ENCODE results near the gene EP400.

The EP400 gene

DNA sequence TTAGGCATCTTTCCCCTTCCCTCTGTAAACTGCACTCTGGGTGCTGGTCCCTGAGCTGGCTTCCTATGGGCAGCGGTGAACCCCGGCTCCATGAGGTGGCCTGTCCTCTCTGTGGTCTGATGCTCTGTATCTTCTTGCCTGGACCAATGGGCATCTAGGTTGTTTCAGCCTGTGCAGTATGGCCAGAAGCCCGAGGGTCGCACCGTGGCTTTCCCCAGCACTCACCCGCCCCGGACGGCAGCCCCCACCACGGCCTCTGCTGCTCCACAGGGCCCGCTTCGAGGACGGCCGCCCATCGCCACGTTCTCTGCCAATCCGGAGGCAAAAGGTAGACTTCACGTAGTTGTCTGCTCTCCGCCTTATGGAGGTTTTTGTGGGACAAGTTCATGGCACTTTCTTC lies 70.1 kb downstream of the EP400 start:
- TF ChIP-seq EZH2 (IDR thresholded peaks at IDR 0.05) (no peak), FOXP2 (optimal IDR thresholded peaks at IDR 0.05; ENCODE audit: control extremely low read depth, extremely low read length, insufficient read depth) (no peak), POLR2AphosphoS5 (IDR thresholded peaks at IDR 0.05; ENCODE audit: borderline replicate concordance, low read depth, low read length) (no peak)
- no peak for DNase-seq (ENCODE audit: low read depth, low spot score)
- no peak overlapping the region for H3K9ac ChIP-seq (ENCODE audit: insufficient read length)
- H3K27ac ChIP-seq, result no peak overlapping the region
- no peaks in the 10 kb centered on the region for H3K9me3 ChIP-seq (ENCODE audit: low read depth, low read length)
- no peak overlapping the region for H3K4me3 ChIP-seq
- peaks cover 59% of the 10 kb centered on the region for H3K36me3 ChIP-seq (ENCODE audit: insufficient read depth, low read length)

- DNase-seq (ENCODE audit: low read depth, low spot score), result no peak
- no peak overlapping the region for H3K9ac ChIP-seq (ENCODE audit: insufficient read length)
- TF ChIP-seq EZH2 (IDR thresholded peaks at IDR 0.05) (no peak), FOXP2 (optimal IDR thresholded peaks at IDR 0.05; ENCODE audit: control extremely low read depth, extremely low read length, insufficient read depth) (no peak), POLR2AphosphoS5 (IDR thresholded peaks at IDR 0.05; ENCODE audit: borderline replicate concordance, low read depth, low read length) (no peak)
- H3K4me3 ChIP-seq, result no peak overlapping the region
- peaks cover 62% of the 10 kb centered on the region for H3K36me3 ChIP-seq (ENCODE audit: insufficient read depth, low read length)
- H3K27ac ChIP-seq, result no peak overlapping the region
- H3K9me3 ChIP-seq (ENCODE audit: low read depth, low read length), result no peaks in the 10 kb centered on the region
Measured at GRCh38 chr12:132020292-132020691, 70.5 kb downstream of the EP400 start.

DNA sequence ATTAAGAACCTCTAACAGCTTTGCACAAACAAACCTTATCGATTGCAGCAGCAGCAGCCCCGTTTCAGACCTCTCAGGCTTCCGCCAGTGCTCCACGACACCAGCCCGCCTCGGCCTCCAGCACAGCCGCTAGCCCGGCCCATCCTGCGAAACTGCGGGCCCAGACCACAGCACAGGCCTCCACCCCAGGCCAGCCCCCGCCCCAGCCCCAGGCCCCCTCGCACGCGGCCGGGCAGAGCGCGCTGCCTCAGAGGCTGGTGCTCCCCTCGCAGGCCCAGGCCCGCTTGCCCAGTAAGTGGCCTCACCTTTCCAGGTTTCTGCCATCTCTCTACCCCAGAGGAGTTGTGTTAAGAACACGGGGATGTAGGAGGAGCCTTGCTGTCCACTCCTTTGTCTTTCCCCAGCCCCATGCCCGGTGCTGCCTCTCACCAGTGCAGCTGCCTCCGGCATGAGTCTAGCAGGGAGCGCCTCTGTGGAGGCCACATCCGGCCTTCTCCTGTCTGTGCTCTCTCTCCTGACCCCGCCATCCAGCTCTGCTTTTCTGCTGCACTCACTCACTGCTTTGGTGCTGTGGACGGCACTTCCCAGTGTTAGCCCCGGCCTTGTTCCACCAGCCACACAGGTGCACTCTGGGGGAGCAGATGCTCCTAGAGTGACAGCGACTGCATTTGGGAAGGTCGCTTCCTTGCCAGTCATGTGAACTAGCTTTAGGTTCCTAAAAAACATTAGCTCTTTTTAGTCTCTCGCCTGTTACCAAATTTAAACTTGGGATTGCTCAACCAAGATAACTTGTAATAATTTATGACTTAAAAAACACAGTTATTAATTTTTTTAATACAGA lies 71.5 kb downstream of the EP400 start:
- Histone ChIP-seq H3K9me3 (ENCODE audit: low read depth, low read length) (no peaks in the 10 kb centered on the region), H3K36me3 (ENCODE audit: insufficient read depth, low read length) (peaks cover 72% of the 10 kb centered on the region), H3K9ac (ENCODE audit: insufficient read length) (no peak overlapping the region), H3K4me3 (no peak overlapping the region), H3K27ac (no peak overlapping the region)
- no peak for DNase-seq (ENCODE audit: low read depth, low spot score)
- no peak for TF ChIP-seq POLR2AphosphoS5 (IDR thresholded peaks at IDR 0.05; ENCODE audit: borderline replicate concordance, low read depth, low read length)
- TF ChIP-seq EZH2 (IDR thresholded peaks at IDR 0.05), result no peak
- TF ChIP-seq FOXP2 (optimal IDR thresholded peaks at IDR 0.05; ENCODE audit: control extremely low read depth, extremely low read length, insufficient read depth), result no peak

GRCh38 chr12:132021965-132022364 lies 72.2 kb downstream of the EP400 start:
- H3K36me3 ChIP-seq (ENCODE audit: insufficient read depth, low read length), result peaks cover 75% of the 10 kb centered on the region

GRCh38 chr12:132023658-132024057 lies 73.9 kb downstream of the EP400 start:
- Histone ChIP-seq H3K36me3 (ENCODE audit: insufficient read depth, low read length) (peaks cover 75% of the 10 kb centered on the region), H3K4me3 (no peak overlapping the region), H3K9ac (ENCODE audit: insufficient read length) (no peak overlapping the region), H3K9me3 (ENCODE audit: low read depth, low read length) (no peaks in the 10 kb centered on the region), H3K27ac (no peak overlapping the region)
- no peak for TF ChIP-seq POLR2AphosphoS5 (IDR thresholded peaks at IDR 0.05; ENCODE audit: borderline replicate concordance, low read depth, low read length)
- no peak for TF ChIP-seq FOXP2 (optimal IDR thresholded peaks at IDR 0.05; ENCODE audit: control extremely low read depth, extremely low read length, insufficient read depth)
- TF ChIP-seq EZH2 (IDR thresholded peaks at IDR 0.05), result no peak
- no peak for DNase-seq (ENCODE audit: low read depth, low spot score)

More at GRCh38 chr12:132021965-132022364, 72.2 kb downstream of the EP400 start:
- no peaks in the 10 kb centered on the region for H3K9me3 ChIP-seq (ENCODE audit: low read depth, low read length)
- H3K9ac ChIP-seq (ENCODE audit: insufficient read length), result no peak overlapping the region
- no peak overlapping the region for H3K4me3 ChIP-seq
- H3K27ac ChIP-seq, result no peak overlapping the region
- TF ChIP-seq EZH2 (IDR thresholded peaks at IDR 0.05) (no peak), FOXP2 (optimal IDR thresholded peaks at IDR 0.05; ENCODE audit: control extremely low read depth, extremely low read length, insufficient read depth) (no peak), POLR2AphosphoS5 (IDR thresholded peaks at IDR 0.05; ENCODE audit: borderline replicate concordance, low read depth, low read length) (no peak)
- DNase-seq (ENCODE audit: low read depth, low spot score), result no peak

DNA sequence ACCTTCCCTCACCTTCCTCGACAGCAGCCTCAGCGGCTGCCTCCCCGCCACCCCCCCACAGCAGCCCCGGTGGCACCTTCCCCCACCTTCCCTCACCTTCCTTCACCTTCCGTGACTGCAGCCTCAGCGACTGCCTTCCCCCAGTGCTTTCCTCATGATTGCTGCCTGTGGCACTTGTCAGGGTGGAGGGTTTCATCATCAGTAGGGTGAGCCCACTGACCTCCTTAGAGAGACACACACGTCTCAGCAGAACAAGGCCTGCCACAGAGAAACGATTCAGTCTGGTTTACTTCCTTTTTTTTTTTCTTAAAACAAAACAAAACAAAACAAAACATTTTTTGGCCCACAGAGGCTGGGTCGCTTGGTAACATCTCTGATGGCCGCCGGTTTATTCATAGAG lies 75.0 kb downstream of the EP400 start:
- TF ChIP-seq EZH2 (IDR thresholded peaks at IDR 0.05), result no peak
- TF ChIP-seq POLR2AphosphoS5 (IDR thresholded peaks at IDR 0.05; ENCODE audit: borderline replicate concordance, low read depth, low read length), result no peak
- TF ChIP-seq FOXP2 (optimal IDR thresholded peaks at IDR 0.05; ENCODE audit: control extremely low read depth, extremely low read length, insufficient read depth), result no peak
- peaks cover 76% of the 10 kb centered on the region for H3K36me3 ChIP-seq (ENCODE audit: insufficient read depth, low read length)
- DNase-seq (ENCODE audit: low read depth, low spot score), result no peak
- H3K9me3 ChIP-seq (ENCODE audit: low read depth, low read length), result no peaks in the 10 kb centered on the region
- no peak overlapping the region for H3K9ac ChIP-seq (ENCODE audit: insufficient read length)
- H3K4me3 ChIP-seq, result no peak overlapping the region
- no peak overlapping the region for H3K27ac ChIP-seq

DNA sequence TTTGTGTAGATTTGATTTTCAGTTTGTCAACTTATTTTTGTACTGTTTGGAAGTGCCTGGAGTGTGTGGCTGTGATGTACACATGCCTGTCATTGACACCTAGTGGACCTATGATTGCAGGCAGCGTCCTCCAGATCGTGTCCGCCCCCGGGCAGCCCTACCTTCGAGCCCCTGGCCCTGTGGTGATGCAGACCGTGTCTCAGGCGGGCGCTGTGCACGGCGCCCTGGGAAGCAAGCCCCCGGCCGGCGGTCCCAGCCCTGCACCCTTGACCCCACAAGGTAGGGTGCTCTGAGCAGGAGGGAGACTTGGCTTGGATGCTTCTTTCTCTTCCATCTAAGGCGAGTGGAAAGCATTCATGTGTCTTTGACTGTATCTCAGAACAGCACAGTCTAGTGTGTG lies 75.8 kb downstream of the EP400 start:
- Histone ChIP-seq H3K36me3 (ENCODE audit: insufficient read depth, low read length) (peaks cover 74% of the 10 kb centered on the region), H3K27ac (no peak overlapping the region), H3K9me3 (ENCODE audit: low read depth, low read length) (no peaks in the 10 kb centered on the region), H3K4me3 (no peak overlapping the region), H3K9ac (ENCODE audit: insufficient read length) (no peak overlapping the region)
- TF ChIP-seq POLR2AphosphoS5 (IDR thresholded peaks at IDR 0.05; ENCODE audit: borderline replicate concordance, low read depth, low read length) (no peak), FOXP2 (optimal IDR thresholded peaks at IDR 0.05; ENCODE audit: control extremely low read depth, extremely low read length, insufficient read depth) (no peak), EZH2 (IDR thresholded peaks at IDR 0.05) (no peak)
- DNase-seq (ENCODE audit: low read depth, low spot score), result no peak

GRCh38 chr12:132026061-132026795 lies 76.5 kb downstream of the EP400 start:
- TF ChIP-seq FOXP2 (optimal IDR thresholded peaks at IDR 0.05; ENCODE audit: control extremely low read depth, extremely low read length, insufficient read depth) (no peak), POLR2AphosphoS5 (IDR thresholded peaks at IDR 0.05; ENCODE audit: borderline replicate concordance, low read depth, low read length) (no peak), EZH2 (IDR thresholded peaks at IDR 0.05) (no peak)
- Histone ChIP-seq H3K4me3 (no peak overlapping the region), H3K36me3 (ENCODE audit: insufficient read depth, low read length) (peaks cover 72% of the 10 kb centered on the region), H3K27ac (no peak overlapping the region), H3K9ac (ENCODE audit: insufficient read length) (no peak overlapping the region), H3K9me3 (ENCODE audit: low read depth, low read length) (no peaks in the 10 kb centered on the region)
- no peak for DNase-seq (ENCODE audit: low read depth, low spot score)

Data from SK-N-MC (cell line).